Measurements from ENCODE around the gene KCNE3.
A peak's percentile ranks its signal among the peaks of the same experiment; 100 is the strongest.

Gene KCNE3

DNA sequence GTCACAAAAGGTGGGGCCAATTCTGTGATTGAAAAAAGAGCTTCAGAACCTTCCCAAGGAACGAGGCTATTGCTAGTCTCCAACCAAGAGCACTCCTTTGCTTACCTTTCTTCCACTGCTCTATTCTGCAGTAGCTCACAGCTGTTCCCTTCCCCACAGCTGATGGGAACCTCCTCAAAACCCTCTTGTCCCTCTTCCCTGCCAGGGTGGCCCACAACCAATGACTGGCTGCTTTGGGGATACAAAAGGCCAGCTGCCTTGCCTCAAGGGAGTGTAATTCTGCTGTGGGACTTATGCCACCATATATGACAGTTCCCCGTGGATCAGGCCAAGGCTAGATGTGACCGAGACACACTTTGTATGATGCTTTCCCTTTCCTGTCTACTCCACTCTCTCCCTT lies 15.0 kb downstream of the KCNE3 start:
- Histone ChIP-seq H3K4me3 (replicated peaks; ENCODE audit: insufficient read depth, low read length) (no peak overlapping the region), H3K27ac (replicated peaks) (no peak overlapping the region), H3K27me3 (ENCODE audit: insufficient read depth, poor library complexity, severe bottlenecking) (no peaks in the 10 kb centered on the region)
- no peak for DNase-seq (ENCODE audit: low read depth in 1 of 2, low spot score in 1 of 2)
- no peak for TF ChIP-seq POLR2AphosphoS5 (IDR thresholded peaks at IDR 0.05; ENCODE audit: low read depth)

DNA sequence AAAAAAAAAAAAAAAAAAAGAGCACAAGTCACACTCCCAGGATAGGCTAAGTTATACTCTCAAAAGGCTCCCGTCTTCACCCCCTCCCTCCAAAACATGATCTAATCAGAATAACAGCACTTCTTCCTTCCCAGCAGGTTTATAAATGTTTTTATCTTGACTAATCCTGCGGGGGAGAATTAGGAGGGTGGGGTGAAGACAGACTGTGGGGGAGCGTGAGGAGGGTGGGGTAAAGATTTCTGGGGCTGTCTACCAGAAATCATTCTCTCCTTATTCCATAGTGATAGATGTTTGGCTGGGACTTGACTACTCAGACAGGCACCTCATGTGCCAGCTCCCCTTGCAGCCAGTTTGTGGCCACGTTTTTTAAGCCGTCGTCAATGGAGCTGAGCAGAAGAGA lies 17.0 kb downstream of the KCNE3 start:
- H3K27ac ChIP-seq (replicated peaks) = no peak overlapping the region
- DNase-seq (ENCODE audit: low read depth in 1 of 2, low spot score in 1 of 2) = no peak
- no peak for TF ChIP-seq POLR2AphosphoS5 (IDR thresholded peaks at IDR 0.05; ENCODE audit: low read depth)
- TF ChIP-seq, protein P1, sequence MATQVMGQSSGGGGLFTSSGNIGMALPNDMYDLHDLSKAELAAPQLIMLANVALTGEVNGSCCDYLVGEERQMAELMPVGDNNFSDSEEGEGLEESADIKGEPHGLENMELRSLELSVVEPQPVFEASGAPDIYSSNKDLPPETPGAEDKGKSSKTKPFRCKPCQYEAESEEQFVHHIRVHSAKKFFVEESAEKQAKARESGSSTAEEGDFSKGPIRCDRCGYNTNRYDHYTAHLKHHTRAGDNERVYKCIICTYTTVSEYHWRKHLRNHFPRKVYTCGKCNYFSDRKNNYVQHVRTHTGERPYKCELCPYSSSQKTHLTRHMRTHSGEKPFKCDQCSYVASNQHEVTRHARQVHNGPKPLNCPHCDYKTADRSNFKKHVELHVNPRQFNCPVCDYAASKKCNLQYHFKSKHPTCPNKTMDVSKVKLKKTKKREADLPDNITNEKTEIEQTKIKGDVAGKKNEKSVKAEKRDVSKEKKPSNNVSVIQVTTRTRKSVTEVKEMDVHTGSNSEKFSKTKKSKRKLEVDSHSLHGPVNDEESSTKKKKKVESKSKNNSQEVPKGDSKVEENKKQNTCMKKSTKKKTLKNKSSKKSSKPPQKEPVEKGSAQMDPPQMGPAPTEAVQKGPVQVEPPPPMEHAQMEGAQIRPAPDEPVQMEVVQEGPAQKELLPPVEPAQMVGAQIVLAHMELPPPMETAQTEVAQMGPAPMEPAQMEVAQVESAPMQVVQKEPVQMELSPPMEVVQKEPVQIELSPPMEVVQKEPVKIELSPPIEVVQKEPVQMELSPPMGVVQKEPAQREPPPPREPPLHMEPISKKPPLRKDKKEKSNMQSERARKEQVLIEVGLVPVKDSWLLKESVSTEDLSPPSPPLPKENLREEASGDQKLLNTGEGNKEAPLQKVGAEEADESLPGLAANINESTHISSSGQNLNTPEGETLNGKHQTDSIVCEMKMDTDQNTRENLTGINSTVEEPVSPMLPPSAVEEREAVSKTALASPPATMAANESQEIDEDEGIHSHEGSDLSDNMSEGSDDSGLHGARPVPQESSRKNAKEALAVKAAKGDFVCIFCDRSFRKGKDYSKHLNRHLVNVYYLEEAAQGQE (IDR thresholded peaks at IDR 0.05; ENCODE audit: insufficient replicate concordance, low read depth) = no peak
- TF ChIP-seq SPI1 (IDR thresholded peaks at IDR 0.05; ENCODE audit: borderline replicate concordance, low read depth) = no peak
- TF ChIP-seq GABPA (IDR thresholded peaks at IDR 0.05; ENCODE audit: low read depth) = no peak
- TF ChIP-seq, protein P2, sequence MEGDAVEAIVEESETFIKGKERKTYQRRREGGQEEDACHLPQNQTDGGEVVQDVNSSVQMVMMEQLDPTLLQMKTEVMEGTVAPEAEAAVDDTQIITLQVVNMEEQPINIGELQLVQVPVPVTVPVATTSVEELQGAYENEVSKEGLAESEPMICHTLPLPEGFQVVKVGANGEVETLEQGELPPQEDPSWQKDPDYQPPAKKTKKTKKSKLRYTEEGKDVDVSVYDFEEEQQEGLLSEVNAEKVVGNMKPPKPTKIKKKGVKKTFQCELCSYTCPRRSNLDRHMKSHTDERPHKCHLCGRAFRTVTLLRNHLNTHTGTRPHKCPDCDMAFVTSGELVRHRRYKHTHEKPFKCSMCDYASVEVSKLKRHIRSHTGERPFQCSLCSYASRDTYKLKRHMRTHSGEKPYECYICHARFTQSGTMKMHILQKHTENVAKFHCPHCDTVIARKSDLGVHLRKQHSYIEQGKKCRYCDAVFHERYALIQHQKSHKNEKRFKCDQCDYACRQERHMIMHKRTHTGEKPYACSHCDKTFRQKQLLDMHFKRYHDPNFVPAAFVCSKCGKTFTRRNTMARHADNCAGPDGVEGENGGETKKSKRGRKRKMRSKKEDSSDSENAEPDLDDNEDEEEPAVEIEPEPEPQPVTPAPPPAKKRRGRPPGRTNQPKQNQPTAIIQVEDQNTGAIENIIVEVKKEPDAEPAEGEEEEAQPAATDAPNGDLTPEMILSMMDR (IDR thresholded peaks at IDR 0.05; ENCODE audit: insufficient read depth, low read length) = no peak
- no peaks in the 10 kb centered on the region for H3K27me3 ChIP-seq (ENCODE audit: insufficient read depth, poor library complexity, severe bottlenecking)
- H3K4me3 ChIP-seq (replicated peaks; ENCODE audit: insufficient read depth, low read length) = no peak overlapping the region

GRCh38 chr11:74449369-74449931 lies 17.9 kb downstream of the KCNE3 start:
- TF ChIP-seq, protein P2 (IDR thresholded peaks at IDR 0.05; ENCODE audit: insufficient read depth, low read length) = peak; percentile 77
- TF ChIP-seq, protein P1 (IDR thresholded peaks at IDR 0.05; ENCODE audit: insufficient replicate concordance, low read depth) = no peak
- no peak for TF ChIP-seq GABPA (IDR thresholded peaks at IDR 0.05; ENCODE audit: low read depth)
- TF ChIP-seq POLR2AphosphoS5 (IDR thresholded peaks at IDR 0.05; ENCODE audit: low read depth) = no peak
- peak; percentile 60; the same call in 1 of the 2 replicates for TF ChIP-seq SPI1 (IDR thresholded peaks at IDR 0.05; ENCODE audit: borderline replicate concordance, low read depth)
- Histone ChIP-seq H3K4me3 (replicated peaks; ENCODE audit: insufficient read depth, low read length) (no peak overlapping the region), H3K27ac (replicated peaks) (no peak overlapping the region), H3K27me3 (ENCODE audit: insufficient read depth, poor library complexity, severe bottlenecking) (no peaks in the 10 kb centered on the region)
- peak; percentile 65 to 76 for DNase-seq (ENCODE audit: low read depth in 1 of 2, low spot score in 1 of 2)

GRCh38 chr11:74447720-74448119 lies 19.6 kb downstream of the KCNE3 start:
- Histone ChIP-seq H3K4me3 (replicated peaks; ENCODE audit: insufficient read depth, low read length) (no peak overlapping the region), H3K27ac (replicated peaks) (no peak overlapping the region), H3K27me3 (ENCODE audit: insufficient read depth, poor library complexity, severe bottlenecking) (no peaks in the 10 kb centered on the region)
- no peak for DNase-seq (ENCODE audit: low read depth in 1 of 2, low spot score in 1 of 2)
- TF ChIP-seq POLR2AphosphoS5 (IDR thresholded peaks at IDR 0.05; ENCODE audit: low read depth) = no peak
- no peak for TF ChIP-seq SPI1 (IDR thresholded peaks at IDR 0.05; ENCODE audit: borderline replicate concordance, low read depth)
- TF ChIP-seq GABPA (IDR thresholded peaks at IDR 0.05; ENCODE audit: low read depth) = no peak
- TF ChIP-seq, protein P2 (IDR thresholded peaks at IDR 0.05; ENCODE audit: insufficient read depth, low read length) = no peak
- TF ChIP-seq, protein P1 (IDR thresholded peaks at IDR 0.05; ENCODE audit: insufficient replicate concordance, low read depth) = no peak
